ENCODE measurements around the gene CASTOR2. TPM values are rescaled to one million over a fixed set of nuclear protein-coding genes. Genes with fewer than 3 reads are reported as not detected.
"Not testable (repeated sequence)": the region's sequence is repeated elsewhere in the genome, so short reads cannot be mapped to it uniquely, and the experiment has no call there.

Gene CASTOR2
- total and polyA plus RNA-seq, 2 of the 8 experiments (the other 6 are each of a cell fraction or from before 2014, with no cell fraction given): 12.1 to 47.8 TPM

DNA sequence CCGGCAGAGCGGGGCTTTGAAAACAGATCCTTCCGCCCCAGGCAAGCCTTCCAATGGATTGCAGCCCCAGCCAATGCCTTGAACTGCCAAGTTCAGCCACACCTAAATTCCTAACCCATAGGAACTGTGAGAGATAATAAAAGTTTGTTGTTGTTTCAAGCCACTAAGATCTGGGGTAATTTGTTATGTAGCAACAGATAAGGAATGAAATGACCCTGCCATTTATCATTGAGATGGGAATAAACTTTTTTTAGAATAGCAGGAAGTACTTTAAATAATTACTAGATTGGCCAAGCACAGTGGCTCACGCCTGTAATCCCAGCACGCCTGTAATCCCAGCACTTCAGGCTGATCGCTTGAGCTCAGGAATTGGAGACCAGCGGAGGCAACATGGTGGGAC is 11.5 kb downstream of the CASTOR2 start:
- CTCF ChIA-PET (ENCODE audit: partially characterized antibody); H4K20me1 ChIP-seq (replicated peaks in 1 of 2; ENCODE audit: control insufficient read depth in 1 of 2, insufficient read depth in 2 of 2, low read length in 2 of 2); H2AFZ ChIP-seq (ENCODE audit: low read length): not testable (repeated sequence)

DNA sequence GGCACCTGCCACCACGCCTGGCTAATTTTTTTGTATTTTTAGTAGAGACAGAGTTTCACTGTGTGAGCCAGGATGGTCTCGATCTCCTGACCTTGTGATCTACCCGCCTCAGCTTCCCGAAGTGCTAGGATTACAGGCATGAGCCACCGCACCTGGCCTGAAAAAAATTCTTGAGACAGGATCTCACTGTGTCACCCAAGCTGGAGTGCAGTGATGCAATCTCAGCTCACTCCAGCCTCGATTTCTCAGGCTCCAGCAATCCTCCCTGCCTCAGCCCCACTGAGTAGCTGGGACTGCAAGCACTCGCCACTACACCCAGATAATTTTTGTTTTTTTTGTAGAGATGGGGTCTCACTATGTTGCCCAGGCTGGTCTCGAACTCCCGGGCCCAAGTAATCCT is 13.0 kb downstream of the CASTOR2 start:
- CTCF ChIA-PET (ENCODE audit: partially characterized antibody); H3K18ac ChIP-seq (ENCODE audit: extremely low read depth, low read length); H2AFZ ChIP-seq (ENCODE audit: low read length); H3K4me2 ChIP-seq (ENCODE audit: insufficient read depth in 1 of 2, low read depth in 2 of 2, low read length in 2 of 2); H4K20me1 ChIP-seq (replicated peaks in 1 of 2; ENCODE audit: control insufficient read depth in 1 of 2, insufficient read depth in 2 of 2, low read length in 2 of 2); H3K4ac ChIP-seq (replicated peaks; ENCODE audit: insufficient read length, low read depth, low read length); H4K91ac ChIP-seq (replicated peaks; ENCODE audit: insufficient read length, low read length); H3K23ac ChIP-seq (ENCODE audit: insufficient read length); H3K14ac ChIP-seq (ENCODE audit: insufficient read length); H3K56ac ChIP-seq (replicated peaks; ENCODE audit: insufficient read length, low read depth, low read length); H3K36me3 ChIP-seq (ENCODE audit: control insufficient read depth in 2 of 4, insufficient read depth in 4 of 4, low read length in 3 of 4); DNase-seq (ENCODE audit: low read depth in 1 of 2, low spot score in 2 of 2); H3K9ac ChIP-seq (replicated peaks in 1 of 4; ENCODE audit: extremely low read depth in 1 of 4, low read depth in 3 of 4, low read length in 3 of 4); H3K27me3 ChIP-seq (replicated peaks in 1 of 4; ENCODE audit: control insufficient read depth in 3 of 4, extremely low read depth in 1 of 4, insufficient read depth in 3 of 4, low read length in 3 of 4); H3K79me2 ChIP-seq (ENCODE audit: control insufficient read depth in 1 of 2, insufficient read depth in 2 of 2, low read length in 2 of 2); H3K27ac ChIP-seq (ENCODE audit: low read depth, low read length); H2AK5ac ChIP-seq (ENCODE audit: low read depth, low read length); H2BK15ac ChIP-seq (ENCODE audit: low read length); H3K4me3 ChIP-seq (ENCODE audit: extremely low read depth in 1 of 4, insufficient read depth in 2 of 4, low read depth in 3 of 4, low read length in 4 of 4); FAIRE-seq; H4K5ac ChIP-seq (ENCODE audit: insufficient read length, low read depth, low read length); H2BK20ac ChIP-seq (ENCODE audit: low read length); H2BK5ac ChIP-seq (ENCODE audit: low read depth, low read length); H4K8ac ChIP-seq (ENCODE audit: extremely low read depth, insufficient read depth, low read length); H2BK12ac ChIP-seq (ENCODE audit: low read depth, low read length); H3K9me3 ChIP-seq (ENCODE audit: insufficient read depth in 2 of 2, low read depth in 1 of 2, low read length in 1 of 2); H2BK120ac ChIP-seq (replicated peaks; ENCODE audit: low read depth, low read length); H3K79me1 ChIP-seq (ENCODE audit: low read depth, low read length); POLR2A ChIA-PET (ENCODE audit: partially characterized antibody); H3K23me2 ChIP-seq (ENCODE audit: low read depth, low read length); H3K4me1 ChIP-seq (replicated peaks in 1 of 4; ENCODE audit: control insufficient read depth in 3 of 4, insufficient read depth in 4 of 4, low read length in 3 of 4): not testable (repeated sequence)
- WGBS, 2 experiments (ENCODE audit: extremely low coverage in 1 of 2, insufficient coverage in 1 of 2, insufficient read length in 1 of 2, insufficient replicate concordance in 2 of 2, low coverage in 1 of 2, low lambda C conversion rate in 2 of 2, missing lambda C conversion rate in 1 of 2): no CpG with 5 or more reads among the region's 9 CpGs

More for the DNA sequence above, 11.5 kb downstream of the CASTOR2 start:
- H3K4me2 ChIP-seq (ENCODE audit: insufficient read depth in 1 of 2, low read depth in 2 of 2, low read length in 2 of 2); H4K5ac ChIP-seq (ENCODE audit: insufficient read length, low read depth, low read length); H3K79me2 ChIP-seq (ENCODE audit: control insufficient read depth in 1 of 2, insufficient read depth in 2 of 2, low read length in 2 of 2); H2BK12ac ChIP-seq (ENCODE audit: low read depth, low read length); H2AK5ac ChIP-seq (ENCODE audit: low read depth, low read length); H4K91ac ChIP-seq (replicated peaks; ENCODE audit: insufficient read length, low read length); H3K56ac ChIP-seq (replicated peaks; ENCODE audit: insufficient read length, low read depth, low read length); DNase-seq (ENCODE audit: low read depth in 1 of 2, low spot score in 2 of 2); H3K9me3 ChIP-seq (ENCODE audit: insufficient read depth in 2 of 2, low read depth in 1 of 2, low read length in 1 of 2); H3K27me3 ChIP-seq (replicated peaks in 1 of 4; ENCODE audit: control insufficient read depth in 3 of 4, extremely low read depth in 1 of 4, insufficient read depth in 3 of 4, low read length in 3 of 4); H4K8ac ChIP-seq (ENCODE audit: extremely low read depth, insufficient read depth, low read length); H2BK120ac ChIP-seq (replicated peaks; ENCODE audit: low read depth, low read length); H3K27ac ChIP-seq (ENCODE audit: low read depth, low read length); FAIRE-seq; H3K4ac ChIP-seq (replicated peaks; ENCODE audit: insufficient read length, low read depth, low read length); H3K14ac ChIP-seq (ENCODE audit: insufficient read length); H2BK5ac ChIP-seq (ENCODE audit: low read depth, low read length); H3K79me1 ChIP-seq (ENCODE audit: low read depth, low read length); H3K4me3 ChIP-seq (ENCODE audit: extremely low read depth in 1 of 4, insufficient read depth in 2 of 4, low read depth in 3 of 4, low read length in 4 of 4); H3K4me1 ChIP-seq (replicated peaks in 1 of 4; ENCODE audit: control insufficient read depth in 3 of 4, insufficient read depth in 4 of 4, low read length in 3 of 4); H3K23me2 ChIP-seq (ENCODE audit: low read depth, low read length); H3K23ac ChIP-seq (ENCODE audit: insufficient read length); H3K36me3 ChIP-seq (ENCODE audit: control insufficient read depth in 2 of 4, insufficient read depth in 4 of 4, low read length in 3 of 4); H3K18ac ChIP-seq (ENCODE audit: extremely low read depth, low read length); POLR2A ChIA-PET (ENCODE audit: partially characterized antibody); H2BK15ac ChIP-seq (ENCODE audit: low read length); H2BK20ac ChIP-seq (ENCODE audit: low read length); H3K9ac ChIP-seq (replicated peaks in 1 of 4; ENCODE audit: extremely low read depth in 1 of 4, low read depth in 3 of 4, low read length in 3 of 4): not testable (repeated sequence)
- 96% methylated on average over 3 of the region's 7 CpGs; no CpG with 5 or more reads in 1 of the 2 experiments for WGBS, 2 experiments (ENCODE audit: extremely low coverage in 1 of 2, insufficient coverage in 1 of 2, insufficient read length in 1 of 2, insufficient replicate concordance in 2 of 2, low coverage in 1 of 2, low lambda C conversion rate in 2 of 2, missing lambda C conversion rate in 1 of 2)
